Measurements from ENCODE around the gene KCNK10. TPM values are rescaled to one million over a fixed set of nuclear protein-coding genes. Genes with fewer than 3 reads are reported as not detected.

KCNK10 gene
- total RNA-seq, 2 experiments from 2014 or later: 0.68 to 0.73 TPM

GRCh38 chr14:88354358-88354757, 31.3 kb upstream of the KCNK10 start:
- H3K79me2 ChIP-seq (ENCODE audit: insufficient read depth, low read depth, low read length): no peaks in the 10 kb centered on the region
- H4K20me1 ChIP-seq (ENCODE audit: insufficient read depth, low read length): no peaks in the 10 kb centered on the region
- no peak overlapping the region for H3K4me2 ChIP-seq (ENCODE audit: low read length)
- POLR2A ChIA-PET: interaction anchor here (2.4 kb wide), 1 partner anchor 11 kb away, joined by 7 read pairs; no protein-coding TSS in a partner anchor
- H3K9me3 ChIP-seq (ENCODE audit: low read length): no peaks in the 10 kb centered on the region
- no peak for DNase-seq (ENCODE audit: low spot score)
- no peak overlapping the region for H3K27ac ChIP-seq (ENCODE audit: low read depth, low read length, poor library complexity, severe bottlenecking)
- H2AFZ ChIP-seq (ENCODE audit: low read length): no peak overlapping the region
- no peak overlapping the region for H3K4me3 ChIP-seq (ENCODE audit: low read depth, low read length, poor library complexity, severe bottlenecking)
- intact Hi-C loops (cut with micrococcal nuclease; ENCODE audit: unreplicated experiment): no loop called here
- CTCF ChIA-PET (ENCODE audit: unreplicated experiment): interaction anchor here (0.6 kb wide), 1 partner anchor 160 kb away, joined by 3 read pairs; no protein-coding TSS in a partner anchor
- TF ChIP-seq, protein P1, sequence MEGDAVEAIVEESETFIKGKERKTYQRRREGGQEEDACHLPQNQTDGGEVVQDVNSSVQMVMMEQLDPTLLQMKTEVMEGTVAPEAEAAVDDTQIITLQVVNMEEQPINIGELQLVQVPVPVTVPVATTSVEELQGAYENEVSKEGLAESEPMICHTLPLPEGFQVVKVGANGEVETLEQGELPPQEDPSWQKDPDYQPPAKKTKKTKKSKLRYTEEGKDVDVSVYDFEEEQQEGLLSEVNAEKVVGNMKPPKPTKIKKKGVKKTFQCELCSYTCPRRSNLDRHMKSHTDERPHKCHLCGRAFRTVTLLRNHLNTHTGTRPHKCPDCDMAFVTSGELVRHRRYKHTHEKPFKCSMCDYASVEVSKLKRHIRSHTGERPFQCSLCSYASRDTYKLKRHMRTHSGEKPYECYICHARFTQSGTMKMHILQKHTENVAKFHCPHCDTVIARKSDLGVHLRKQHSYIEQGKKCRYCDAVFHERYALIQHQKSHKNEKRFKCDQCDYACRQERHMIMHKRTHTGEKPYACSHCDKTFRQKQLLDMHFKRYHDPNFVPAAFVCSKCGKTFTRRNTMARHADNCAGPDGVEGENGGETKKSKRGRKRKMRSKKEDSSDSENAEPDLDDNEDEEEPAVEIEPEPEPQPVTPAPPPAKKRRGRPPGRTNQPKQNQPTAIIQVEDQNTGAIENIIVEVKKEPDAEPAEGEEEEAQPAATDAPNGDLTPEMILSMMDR (conservative IDR thresholded peaks at IDR 0.05; ENCODE audit: low read length): no peak
- no peak for TF ChIP-seq EZH2phosphoT487 (IDR thresholded peaks at IDR 0.05; ENCODE audit: borderline replicate concordance, low read depth, low read length)
- H3K4me1 ChIP-seq (ENCODE audit: insufficient read depth, low read length, poor library complexity, severe bottlenecking): no peaks in the 10 kb centered on the region
- BruUV-seq (replicated peaks): no TSS peak
- H3K9me2 ChIP-seq (ENCODE audit: insufficient read depth, low read length): no peaks in the 10 kb centered on the region
- no peaks in the 10 kb centered on the region for H3K36me3 ChIP-seq (ENCODE audit: insufficient read depth, low read length)

GRCh38 chr14:88352698-88353097, 29.6 kb upstream of the KCNK10 start:
- H2AFZ ChIP-seq (ENCODE audit: low read length): no peak overlapping the region
- H3K9me2 ChIP-seq (ENCODE audit: insufficient read depth, low read length): no peaks in the 10 kb centered on the region
- ChIA-PET POLR2A (interaction anchor here (0.7 to 2.4 kb wide), 2 partner anchors 12 to 179 kb away, joined by 3 to 7 read pairs; no protein-coding TSS in a partner anchor), CTCF (ENCODE audit: unreplicated experiment) (no interaction called here)
- no peaks in the 10 kb centered on the region for H4K20me1 ChIP-seq (ENCODE audit: insufficient read depth, low read length)
- H3K4me3 ChIP-seq (ENCODE audit: low read depth, low read length, poor library complexity, severe bottlenecking): no peak overlapping the region
- no peaks in the 10 kb centered on the region for H3K9me3 ChIP-seq (ENCODE audit: low read length)
- intact Hi-C loops (cut with micrococcal nuclease; ENCODE audit: unreplicated experiment): no loop called here
- TF ChIP-seq EZH2phosphoT487 (IDR thresholded peaks at IDR 0.05; ENCODE audit: borderline replicate concordance, low read depth, low read length): no peak
- TF ChIP-seq, protein P1 (conservative IDR thresholded peaks at IDR 0.05; ENCODE audit: low read length): no peak
- DNase-seq (ENCODE audit: low spot score): no peak
- no peak overlapping the region for H3K27ac ChIP-seq (ENCODE audit: low read depth, low read length, poor library complexity, severe bottlenecking)
- H3K79me2 ChIP-seq (ENCODE audit: insufficient read depth, low read depth, low read length): no peaks in the 10 kb centered on the region
- no peaks in the 10 kb centered on the region for H3K36me3 ChIP-seq (ENCODE audit: insufficient read depth, low read length)
- H3K4me1 ChIP-seq (ENCODE audit: insufficient read depth, low read length, poor library complexity, severe bottlenecking): no peaks in the 10 kb centered on the region
- no TSS peak for BruUV-seq (replicated peaks)
- no peak overlapping the region for H3K4me2 ChIP-seq (ENCODE audit: low read length)

DNA sequence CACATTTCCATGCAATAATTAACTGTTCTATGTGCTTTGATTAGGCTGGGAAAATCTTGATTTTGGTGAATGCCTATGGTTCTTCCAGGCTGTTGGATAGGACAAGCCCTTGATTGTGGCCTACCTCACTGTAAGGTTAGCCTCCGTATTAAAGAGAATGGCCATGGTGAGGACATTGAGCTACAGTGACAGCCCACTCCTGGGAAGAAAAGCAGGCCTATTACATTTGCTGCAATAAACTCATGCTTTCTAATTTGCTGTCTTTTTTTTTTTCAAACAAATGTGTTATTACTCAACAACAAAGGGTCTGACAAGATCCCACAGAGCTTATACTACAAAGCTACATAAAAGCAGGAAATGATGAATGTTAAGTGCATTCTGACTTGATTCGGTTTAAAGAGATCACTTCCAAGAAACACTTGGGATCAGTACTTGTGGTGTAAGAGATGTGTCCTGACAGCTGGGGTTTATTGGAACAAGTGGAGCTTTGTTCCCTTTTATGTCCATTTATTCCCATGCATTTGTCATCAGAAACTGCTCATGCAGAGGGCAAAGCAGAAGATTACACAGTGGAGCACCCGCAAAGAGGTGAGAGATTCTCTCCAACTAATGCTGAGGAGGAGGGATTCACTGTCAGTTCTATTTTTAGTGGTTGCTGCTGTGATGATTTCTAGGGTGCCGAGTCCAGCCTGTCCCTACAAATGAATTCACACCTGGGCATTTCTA, 29.1 kb upstream of the KCNK10 start:
- H3K27ac ChIP-seq (ENCODE audit: low read depth, low read length, poor library complexity, severe bottlenecking): no peak overlapping the region
- no peak overlapping the region for H3K4me2 ChIP-seq (ENCODE audit: low read length)
- no peaks in the 10 kb centered on the region for H3K9me2 ChIP-seq (ENCODE audit: insufficient read depth, low read length)
- intact Hi-C loops (cut with micrococcal nuclease; ENCODE audit: unreplicated experiment): no loop called here
- no peaks in the 10 kb centered on the region for H3K4me1 ChIP-seq (ENCODE audit: insufficient read depth, low read length, poor library complexity, severe bottlenecking)
- no peak overlapping the region for H3K4me3 ChIP-seq (ENCODE audit: low read depth, low read length, poor library complexity, severe bottlenecking)
- H3K36me3 ChIP-seq (ENCODE audit: insufficient read depth, low read length): no peaks in the 10 kb centered on the region
- no peaks in the 10 kb centered on the region for H3K9me3 ChIP-seq (ENCODE audit: low read length)
- no peaks in the 10 kb centered on the region for H4K20me1 ChIP-seq (ENCODE audit: insufficient read depth, low read length)
- no peak for TF ChIP-seq EZH2phosphoT487 (IDR thresholded peaks at IDR 0.05; ENCODE audit: borderline replicate concordance, low read depth, low read length)
- TF ChIP-seq, protein P1 (conservative IDR thresholded peaks at IDR 0.05; ENCODE audit: low read length): no peak
- POLR2A ChIA-PET: interaction anchor here (0.7 kb wide), 1 partner anchor 180 kb away, joined by 3 read pairs; no protein-coding TSS in a partner anchor
- no peak overlapping the region for H2AFZ ChIP-seq (ENCODE audit: low read length)
- CTCF ChIA-PET (ENCODE audit: unreplicated experiment): no interaction called here
- H3K79me2 ChIP-seq (ENCODE audit: insufficient read depth, low read depth, low read length): no peaks in the 10 kb centered on the region
- DNase-seq (ENCODE audit: low spot score): no peak
- BruUV-seq (replicated peaks): no TSS peak

All from OCI-LY7 (cell line).